HG03159 (cell line): ENCODE measurements around the gene ZNF330.
"Not testable (repeated sequence)": the region's sequence is repeated elsewhere in the genome, so short reads cannot be mapped to it uniquely, and the experiment has no call there.

Experiments used
- ATAC-seq: cut with Tn5 transposase; IDR thresholded peaks from one replicate; pipeline ENCODE4 v1.9.1; 2021; ENCODE audit warnings: mild to moderate bottlenecking, moderate library complexity; ENCODE audit not compliant: unreplicated experiment

The ZNF330 gene

GRCh38 chr4:141220691-141221659 lies at the start of gene ZNF330:
Gene ZNF330 (plus strand): TSS chr4:141220895. CDS start chr4:141222372, 1,477 bp downstream.
- ATAC-seq, result peak; percentile 86

- no peak for ATAC-seq
Measured at GRCh38 chr4:141174457-141174856, 46.2 kb upstream of the ZNF330 start.

- no peak for ATAC-seq
Measured at GRCh38 chr4:141177171-141177570, 43.5 kb upstream of the ZNF330 start.

GRCh38 chr4:141179474-141180373 lies 41.0 kb upstream of the ZNF330 start:
- no peak for ATAC-seq

- ATAC-seq, result peak; percentile 80
Measured at GRCh38 chr4:141180991-141181761, 39.5 kb upstream of the ZNF330 start.

GRCh38 chr4:141183491-141183890 lies 37.2 kb upstream of the ZNF330 start:
- not testable (repeated sequence) for ATAC-seq

GRCh38 chr4:141192564-141192963 lies 28.1 kb upstream of the ZNF330 start:
- no peak for ATAC-seq

- no peak for ATAC-seq
Measured at GRCh38 chr4:141193516-141194034, 27.1 kb upstream of the ZNF330 start.

GRCh38 chr4:141195095-141195707 lies 25.5 kb upstream of the ZNF330 start:
- ATAC-seq, result no peak

GRCh38 chr4:141196227-141196933 lies 24.3 kb upstream of the ZNF330 start:
- ATAC-seq, result no peak

- no peak for ATAC-seq
Measured at GRCh38 chr4:141207961-141208360, 12.7 kb upstream of the ZNF330 start.

GRCh38 chr4:141210168-141210567 lies 10.5 kb upstream of the ZNF330 start:
- ATAC-seq, result no peak

- ATAC-seq, result no peak
Measured at GRCh38 chr4:141213550-141213991, 7.1 kb upstream of the ZNF330 start.

GRCh38 chr4:141215030-141215429 lies 5.7 kb upstream of the ZNF330 start:
- no peak for ATAC-seq

- ATAC-seq, result no peak
Measured at GRCh38 chr4:141216002-141216761, 4.5 kb upstream of the ZNF330 start.

GRCh38 chr4:141220271-141220670 lies 424 bp upstream of the ZNF330 start:
- ATAC-seq, result peak; percentile 11

- ATAC-seq, result no peak
Measured at GRCh38 chr4:141223418-141223817, 2.7 kb downstream of the ZNF330 start.

- ATAC-seq, result not testable (repeated sequence)
Measured at GRCh38 chr4:141227280-141227679, 6.6 kb downstream of the ZNF330 start.
